GM19395 (cell line): ENCODE measurements around the gene TTC34.
"Not testable (repeated sequence)": the region's sequence is repeated elsewhere in the genome, so short reads cannot be mapped to it uniquely, and the experiment has no call there.

Experiments used
- ATAC-seq: cut with Tn5 transposase; IDR thresholded peaks from one replicate; pipeline ENCODE4 v1.9.1; 2021; ENCODE audit warnings: mild to moderate bottlenecking, moderate library complexity; ENCODE audit not compliant: unreplicated experiment

The TTC34 gene

GRCh38 chr1:2630498-2631135 is 170.9 kb downstream of the TTC34 start:
- ATAC-seq = no peak

GRCh38 chr1:2629627-2630497 is 171.6 kb downstream of the TTC34 start:
- ATAC-seq = no peak

GRCh38 chr1:2628933-2629626 is 172.4 kb downstream of the TTC34 start:
- ATAC-seq = no peak

- ATAC-seq = no peak
These were observed 173.1 kb downstream of the TTC34 start for GRCh38 chr1:2628191-2628932.

- ATAC-seq = no peak
These were observed 173.7 kb downstream of the TTC34 start for GRCh38 chr1:2627746-2628145.

- ATAC-seq = not testable (repeated sequence)
These were observed 175.7 kb downstream of the TTC34 start for GRCh38 chr1:2625748-2626147.

- no peak for ATAC-seq
These were observed 176.2 kb downstream of the TTC34 start for GRCh38 chr1:2625311-2625710.

- no peak for ATAC-seq
These were observed 176.7 kb downstream of the TTC34 start for GRCh38 chr1:2624735-2625300.

GRCh38 chr1:2623571-2624337 is 177.7 kb downstream of the TTC34 start:
- ATAC-seq = no peak

- no peak for ATAC-seq
These were observed 183.5 kb downstream of the TTC34 start for GRCh38 chr1:2617971-2618470.

- no peak for ATAC-seq
These were observed 187.3 kb downstream of the TTC34 start for GRCh38 chr1:2614145-2614544.

GRCh38 chr1:2612591-2613365 is 188.7 kb downstream of the TTC34 start:
- no peak for ATAC-seq

- no peak for ATAC-seq
These were observed 189.7 kb downstream of the TTC34 start for GRCh38 chr1:2611621-2612437.

- ATAC-seq = no peak
These were observed 190.4 kb downstream of the TTC34 start for GRCh38 chr1:2611031-2611501.

- ATAC-seq = no peak
These were observed 191.2 kb downstream of the TTC34 start for GRCh38 chr1:2610036-2610959.

- no peak for ATAC-seq
These were observed 192.0 kb downstream of the TTC34 start for GRCh38 chr1:2609319-2610035.
